ENCODE measurements around the gene PTPRN2. TPM values are rescaled to one million over a fixed set of nuclear protein-coding genes. Genes with fewer than 3 reads are reported as not detected.

Gene PTPRN2
- total RNA-seq, 1 experiment from 2014 or later = 2.1 TPM

DNA sequence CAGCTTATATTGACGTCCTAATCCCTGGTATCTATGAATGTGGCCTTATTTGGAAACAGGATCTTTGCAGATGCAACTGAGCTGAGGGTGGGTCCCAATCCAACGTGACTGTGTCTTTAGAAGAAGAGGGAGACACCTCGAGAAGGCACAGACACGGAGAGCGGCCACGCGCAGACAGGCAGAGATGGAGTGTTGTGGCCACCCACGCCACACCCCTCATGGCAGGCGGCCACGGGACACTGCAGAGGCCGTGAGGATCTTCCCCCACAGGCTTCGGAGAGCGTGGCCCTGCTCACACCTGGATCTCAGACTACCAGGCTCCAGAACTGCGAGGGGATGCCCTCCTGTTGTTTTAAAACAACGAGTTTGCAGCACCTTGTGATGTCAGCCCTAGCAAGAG, 1005.9 kb downstream of the PTPRN2 start:
- intact Hi-C loops (cut with micrococcal nuclease) = no loop called here
- H4K20me1 ChIP-seq (ENCODE audit: insufficient read depth) = no peaks in the 10 kb centered on the region
- no peaks in the 10 kb centered on the region for H3K79me2 ChIP-seq (ENCODE audit: insufficient read depth, low read length)
- no peak overlapping the region for H3K27ac ChIP-seq (ENCODE audit: low read depth, low read length)
- no peak overlapping the region for H3K9ac ChIP-seq (ENCODE audit: low read length)
- BruUV-seq (replicated peaks) = no TSS peak
- ATAC-seq (no peak), DNase-seq (ENCODE audit: low read depth, low spot score) (no peak)
- H2AFZ ChIP-seq (ENCODE audit: low read depth, low read length, poor library complexity, severe bottlenecking) = no peak overlapping the region
- CTCF ChIA-PET = no interaction called here
- H3K9me2 ChIP-seq (ENCODE audit: insufficient read depth) = no peaks in the 10 kb centered on the region
- H3K4me1 ChIP-seq (ENCODE audit: control insufficient read depth in 1 of 2, insufficient read depth in 2 of 2, low read length in 2 of 2) = no peaks in the 10 kb centered on the region
- RAD21 ChIA-PET (ENCODE audit: low non-redundant PET in 1 of 2, low total read pairs in 2 of 2, uncharacterized antibody in 2 of 2, unreplicated experiment in 2 of 2) = no interaction called here
- H3K9me3 ChIP-seq (ENCODE audit: control insufficient read depth in 1 of 2, insufficient read depth in 1 of 2, low read depth in 1 of 2, low read length in 2 of 2) = no peaks in the 10 kb centered on the region
- TF ChIP-seq EGR1 (IDR thresholded peaks at IDR 0.05; ENCODE audit: low read depth) (no peak), TCF7L2 (IDR thresholded peaks at IDR 0.05; ENCODE audit: borderline replicate concordance, extremely low read depth, insufficient read depth, insufficient read length) (no peak), ZNF274 (IDR thresholded peaks at IDR 0.05; ENCODE audit: low read depth, low read length) (no peak), POLR2A (IDR thresholded peaks at IDR 0.05; ENCODE audit: borderline replicate concordance, extremely low read depth, insufficient read depth, insufficient read length) (no peak), POLR2AphosphoS5 (IDR thresholded peaks at IDR 0.05; ENCODE audit: low read depth, low read length) (no peak), ZFX (IDR thresholded peaks at IDR 0.05) (no peak)
- TF ChIP-seq, protein P1, sequence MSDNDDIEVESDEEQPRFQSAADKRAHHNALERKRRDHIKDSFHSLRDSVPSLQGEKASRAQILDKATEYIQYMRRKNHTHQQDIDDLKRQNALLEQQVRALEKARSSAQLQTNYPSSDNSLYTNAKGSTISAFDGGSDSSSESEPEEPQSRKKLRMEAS (IDR thresholded peaks at IDR 0.05) = no peak
- H3K36me3 ChIP-seq (ENCODE audit: control insufficient read depth in 1 of 2, insufficient read depth in 2 of 2, low read length in 2 of 2) = no peaks in the 10 kb centered on the region
- no peak overlapping the region for H3K4me2 ChIP-seq (ENCODE audit: low read length)
- H3K4me3 ChIP-seq (replicated peaks in 1 of 2; ENCODE audit: low read depth in 1 of 2, low read length in 2 of 2) = no peak overlapping the region
- H3K27me3 ChIP-seq (ENCODE audit: insufficient read depth, low read length) = no peaks in the 10 kb centered on the region
- POLR2A ChIA-PET = no interaction called here

DNA sequence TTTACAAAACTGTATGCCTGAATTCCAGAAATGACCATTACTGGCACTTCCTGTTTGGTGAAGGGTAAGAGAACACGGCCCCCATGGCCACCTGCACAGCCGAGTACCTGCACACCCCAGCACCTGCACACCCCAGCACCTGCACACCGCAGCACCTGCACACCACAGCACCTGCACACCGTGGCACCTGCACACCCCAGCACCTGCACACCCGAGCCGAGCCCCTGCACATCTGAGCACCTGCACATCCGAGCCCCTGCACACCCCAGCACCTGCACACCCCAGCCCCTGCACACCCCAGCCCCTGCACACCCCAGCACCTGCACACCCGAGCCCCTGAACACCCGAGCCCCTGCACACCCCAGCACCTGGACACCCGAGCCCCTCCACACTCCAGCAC, 1007.3 kb downstream of the PTPRN2 start:
- H3K27me3 ChIP-seq (ENCODE audit: insufficient read depth, low read length) = no peaks in the 10 kb centered on the region
- BruUV-seq (replicated peaks) = no TSS peak

More for the DNA sequence above, 1007.3 kb downstream of the PTPRN2 start:
- TF ChIP-seq CEBPB (IDR thresholded peaks at IDR 0.05; ENCODE audit: low read depth) (no peak), SP1 (IDR thresholded peaks at IDR 0.05; ENCODE audit: low read depth) (no peak), CBX3 (IDR thresholded peaks at IDR 0.05; ENCODE audit: low read depth) (no peak), POLR2AphosphoS5 (IDR thresholded peaks at IDR 0.05; ENCODE audit: low read depth, low read length) (no peak), SRF (IDR thresholded peaks at IDR 0.05; ENCODE audit: low read depth) (no peak), RAD21 (IDR thresholded peaks at IDR 0.05; ENCODE audit: low read depth) (no peak), JUND (IDR thresholded peaks at IDR 0.05) (no peak), EZH2phosphoT487 (IDR thresholded peaks at IDR 0.05; ENCODE audit: borderline replicate concordance) (no peak), FOSL1 (IDR thresholded peaks at IDR 0.05; ENCODE audit: low read depth) (no peak), EGR1 (IDR thresholded peaks at IDR 0.05; ENCODE audit: low read depth) (no peak), YY1 (IDR thresholded peaks at IDR 0.05; ENCODE audit: extremely low read depth, insufficient replicate concordance, low read depth, low read length) (no peak)
- TF ChIP-seq, protein P1 (IDR thresholded peaks at IDR 0.05) = no peak
- Histone ChIP-seq H3K9me2 (ENCODE audit: insufficient read depth) (no peaks in the 10 kb centered on the region), H3K27ac (ENCODE audit: low read depth, low read length) (no peak overlapping the region), H3K4me1 (ENCODE audit: control insufficient read depth in 1 of 2, insufficient read depth in 2 of 2, low read length in 2 of 2) (no peaks in the 10 kb centered on the region), H3K79me2 (ENCODE audit: insufficient read depth, low read length) (no peaks in the 10 kb centered on the region), H3K36me3 (ENCODE audit: control insufficient read depth in 1 of 2, insufficient read depth in 2 of 2, low read length in 2 of 2) (no peaks in the 10 kb centered on the region), H3K9ac (ENCODE audit: low read length) (no peak overlapping the region), H3K4me3 (replicated peaks in 1 of 2; ENCODE audit: low read depth in 1 of 2, low read length in 2 of 2) (no peak overlapping the region), H2AFZ (ENCODE audit: low read depth, low read length, poor library complexity, severe bottlenecking) (no peak overlapping the region), H3K9me3 (ENCODE audit: control insufficient read depth in 1 of 2, insufficient read depth in 1 of 2, low read depth in 1 of 2, low read length in 2 of 2) (no peaks in the 10 kb centered on the region), H4K20me1 (ENCODE audit: insufficient read depth) (no peaks in the 10 kb centered on the region), H3K4me2 (ENCODE audit: low read length) (no peak overlapping the region)
- RAD21 ChIA-PET (ENCODE audit: low non-redundant PET in 1 of 2, low total read pairs in 2 of 2, uncharacterized antibody in 2 of 2, unreplicated experiment in 2 of 2) = no interaction called here
- intact Hi-C loops (cut with micrococcal nuclease) = no loop called here
- POLR2A ChIA-PET = no interaction called here
- DNase-seq (ENCODE audit: low read depth, low spot score) (no peak), ATAC-seq (no peak)
- CTCF ChIA-PET = no interaction called here
